Measurements from ENCODE around the gene DNAJC30. TPM values are rescaled to one million over a fixed set of nuclear protein-coding genes. Genes with fewer than 3 reads are reported as not detected.

DNAJC30 gene
- total and polyA plus RNA-seq, 2 of the 8 experiments (the other 6 are each of a cell fraction or from before 2014, with no cell fraction given): 6.1 to 6.3 TPM

GRCh38 chr7:73646785-73647724, 36.2 kb downstream of the DNAJC30 start:
- Histone ChIP-seq H3K56ac (replicated peaks; ENCODE audit: insufficient read length, low read depth, low read length) (no peak overlapping the region), H3K4me3 (ENCODE audit: extremely low read depth in 1 of 4, insufficient read depth in 2 of 4, low read depth in 3 of 4, low read length in 4 of 4) (peak overlapping the region; percentile 28 to 72 (median 38); a peak in 7 of 8 replicates), H3K4me2 (ENCODE audit: insufficient read depth in 1 of 2, low read depth in 2 of 2, low read length in 2 of 2) (peak overlapping the region; percentile 46 to 87), H2BK12ac (ENCODE audit: low read depth, low read length) (peak overlapping the region; percentile 81; the same call in 1 of the 2 replicates), H4K8ac (ENCODE audit: extremely low read depth, insufficient read depth, low read length) (peak overlapping the region; percentile 73), H3K23me2 (ENCODE audit: low read depth, low read length) (peaks cover 8% of the 10 kb centered on the region; the same call in 1 of the 2 replicates), H4K5ac (ENCODE audit: insufficient read length, low read depth, low read length) (no peak overlapping the region), H3K27me3 (replicated peaks in 1 of 4; ENCODE audit: control insufficient read depth in 3 of 4, extremely low read depth in 1 of 4, insufficient read depth in 3 of 4, low read length in 3 of 4) (peaks cover 0 to 30% (median 25%) of the 10 kb centered on the region in 4 experiments; a peak in 6 of 7 replicates), H3K36me3 (ENCODE audit: control insufficient read depth in 2 of 4, insufficient read depth in 4 of 4, low read length in 3 of 4) (no peaks in the 10 kb centered on the region), H3K4ac (replicated peaks; ENCODE audit: insufficient read length, low read depth, low read length) (no peak overlapping the region), H3K4me1 (replicated peaks in 1 of 4; ENCODE audit: control insufficient read depth in 3 of 4, insufficient read depth in 4 of 4, low read length in 3 of 4) (peaks cover 0 to 14% (median 7%) of the 10 kb centered on the region in 4 experiments; a peak in 6 of 7 replicates), H3K79me2 (ENCODE audit: control insufficient read depth in 1 of 2, insufficient read depth in 2 of 2, low read length in 2 of 2) (no peaks in the 10 kb centered on the region), H3K9ac (replicated peaks in 1 of 4; ENCODE audit: extremely low read depth in 1 of 4, low read depth in 3 of 4, low read length in 3 of 4) (no peak overlapping the region; a peak in 2 of 7 replicates), H4K20me1 (replicated peaks in 1 of 2; ENCODE audit: control insufficient read depth in 1 of 2, insufficient read depth in 2 of 2, low read length in 2 of 2) (no peaks in the 10 kb centered on the region), H3K18ac (ENCODE audit: extremely low read depth, low read length) (peak overlapping the region; percentile 60), H3K79me1 (ENCODE audit: low read depth, low read length) (no peaks in the 10 kb centered on the region), H2AK5ac (ENCODE audit: low read depth, low read length) (no peak overlapping the region), H3K27ac (ENCODE audit: low read depth, low read length) (no peak overlapping the region), H2BK120ac (replicated peaks; ENCODE audit: low read depth, low read length) (no peak overlapping the region), H4K91ac (replicated peaks; ENCODE audit: insufficient read length, low read length) (peak overlapping the region; percentile 84), H2AFZ (ENCODE audit: low read length) (peak overlapping the region; percentile 16; the same call in 1 of the 2 replicates), H3K14ac (ENCODE audit: insufficient read length) (no peak overlapping the region), H2BK15ac (ENCODE audit: low read length) (peak overlapping the region; percentile 81), H2BK20ac (ENCODE audit: low read length) (peak overlapping the region; percentile 48; the same call in 1 of the 2 replicates), H3K9me3 (ENCODE audit: insufficient read depth in 2 of 2, low read depth in 1 of 2, low read length in 1 of 2) (no peaks in the 10 kb centered on the region), H3K23ac (ENCODE audit: insufficient read length) (no peak overlapping the region), H2BK5ac (ENCODE audit: low read depth, low read length) (no peak overlapping the region; the same call in 1 of the 2 replicates)
- DNase-seq (ENCODE audit: low read depth in 1 of 2, low spot score in 2 of 2) (no peak), FAIRE-seq (no peak)
- ChIA-PET POLR2A (ENCODE audit: partially characterized antibody) (interaction anchor here (1.0 to 1.9 kb wide), 6 partner anchors 10 to 96 kb away, joined by 3 to 5 read pairs (median 4); no protein-coding TSS in a partner anchor), CTCF (ENCODE audit: partially characterized antibody) (interaction anchor here (0.7 to 8.4 kb wide), 10 partner anchors 18 to 79 kb away, joined by 3 to 86 read pairs (median 4); no protein-coding TSS in a partner anchor)
- no peak for TF ChIP-seq PHF8 (conservative IDR thresholded peaks at IDR 0.05; ENCODE audit: low read depth, low read length)
- peak; percentile 10 for TF ChIP-seq ASH2L (IDR thresholded peaks at IDR 0.05; ENCODE audit: low read length)
- 45% methylated on average over 16 of the region's 16 CpGs; no CpG with 5 or more reads in 1 of the 2 experiments for WGBS, 2 experiments (ENCODE audit: extremely low coverage in 1 of 2, insufficient coverage in 1 of 2, insufficient read length in 1 of 2, insufficient replicate concordance in 2 of 2, low coverage in 1 of 2, low lambda C conversion rate in 2 of 2, missing lambda C conversion rate in 1 of 2)
